Inflammatory macrophage (primary cell): ENCODE measurements around the gene ADCY1.

Experiments used
- DNase-seq, 2 donors: peaks; one replicate each; pipeline ENCODE4 v3.0.0-alpha.2; 2020 to 2022

Gene ADCY1

DNA sequence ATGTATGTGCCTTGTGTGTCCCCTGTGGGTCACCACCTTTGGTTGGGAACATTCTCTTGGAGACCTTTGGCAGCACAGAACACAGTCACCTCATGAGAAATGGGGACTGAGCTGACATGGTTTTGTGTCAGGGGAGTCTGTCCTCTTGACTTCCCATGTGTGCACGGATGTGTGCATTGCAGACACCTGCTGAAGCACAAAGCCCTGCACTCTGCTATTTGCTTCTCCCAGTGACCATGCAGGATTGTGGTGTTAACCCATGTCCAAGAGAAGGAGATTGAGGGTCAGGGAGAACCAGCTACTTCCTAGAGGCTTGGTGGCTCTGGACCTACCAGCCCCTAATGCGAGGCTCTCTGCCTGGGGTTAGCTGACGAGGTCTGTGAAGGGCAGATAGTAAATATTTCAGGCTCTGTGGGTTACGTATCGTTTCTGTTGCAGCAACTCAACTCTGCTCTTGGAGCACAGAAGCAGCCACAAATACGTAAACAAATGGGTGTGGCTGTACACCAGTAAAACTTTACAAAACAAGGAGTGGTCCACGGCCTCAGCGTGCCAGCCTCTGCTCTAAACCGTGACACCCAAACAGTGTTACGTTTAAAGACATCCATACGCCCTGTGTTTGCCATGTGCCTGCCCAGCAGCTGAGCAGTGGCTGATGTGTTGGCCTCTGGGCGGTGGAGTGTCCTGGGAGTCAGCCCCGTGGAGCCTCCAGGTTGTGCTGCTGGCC lies 51.7 kb downstream of the ADCY1 start:
- DNase-seq, result no peak

- no peak for DNase-seq
Measured at GRCh38 chr7:45626441-45627430, 52.6 kb downstream of the ADCY1 start.

DNA sequence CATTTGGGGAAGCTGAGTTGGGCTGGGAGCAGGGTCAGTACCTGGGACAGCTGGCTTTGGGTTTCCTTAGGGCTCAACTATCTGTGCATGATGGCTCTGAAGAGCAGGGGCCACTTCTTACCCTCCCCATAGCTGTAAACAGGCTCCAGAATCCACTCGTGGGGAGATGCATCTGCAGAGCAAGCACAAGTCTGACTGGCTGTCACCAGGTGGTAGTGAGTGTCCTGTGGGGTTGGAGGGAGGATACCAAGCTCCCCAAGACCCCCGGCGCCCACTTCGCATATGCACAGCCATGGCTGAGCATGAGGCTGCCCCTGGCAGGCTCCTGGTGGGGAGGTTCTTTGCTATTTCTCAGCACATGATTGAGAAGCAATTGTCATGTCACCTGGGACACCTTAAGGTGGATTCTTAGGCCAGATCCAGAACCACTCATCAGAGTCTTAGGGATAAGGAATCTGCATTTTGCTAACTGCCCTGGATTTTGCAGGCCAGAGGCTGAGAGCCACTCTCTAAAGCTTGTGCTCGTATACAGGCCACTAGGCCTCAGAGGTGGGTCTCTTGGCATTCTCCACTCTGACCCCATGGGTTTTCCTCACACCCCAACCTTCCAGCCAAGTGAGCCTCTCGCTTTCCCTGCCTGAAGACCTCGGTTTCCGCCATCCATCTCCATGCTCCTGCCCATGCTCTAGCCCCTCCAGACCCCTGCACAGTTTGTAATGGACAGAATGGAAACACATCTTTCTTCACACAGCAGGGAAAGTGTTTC lies 53.7 kb downstream of the ADCY1 start:
- no peak for DNase-seq

DNA sequence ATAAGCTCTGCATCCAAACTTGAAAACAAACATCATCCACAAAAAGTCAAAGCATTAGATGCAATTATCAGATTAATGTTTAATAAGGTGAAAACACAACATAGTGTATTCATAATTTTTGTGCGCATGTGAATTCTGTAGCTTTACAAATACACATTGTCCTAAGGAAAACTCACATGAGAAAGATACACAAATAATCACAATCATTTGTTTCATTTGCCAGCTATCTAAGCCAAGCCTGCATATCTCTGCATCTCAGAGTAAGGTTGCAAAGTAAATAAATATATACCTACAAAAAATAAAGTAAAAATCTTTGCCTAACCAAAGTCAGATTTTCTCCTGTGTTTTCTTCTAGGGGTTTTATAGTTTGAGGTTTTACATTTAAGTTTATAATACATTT lies 57.4 kb downstream of the ADCY1 start:
- DNase-seq, result no peak

GRCh38 chr7:45636733-45637132 lies 62.6 kb downstream of the ADCY1 start:
- DNase-seq, result no peak

GRCh38 chr7:45638916-45639315 lies 64.7 kb downstream of the ADCY1 start:
- DNase-seq, result no peak

GRCh38 chr7:45642044-45642443 lies 67.9 kb downstream of the ADCY1 start:
- DNase-seq, result no peak

DNA sequence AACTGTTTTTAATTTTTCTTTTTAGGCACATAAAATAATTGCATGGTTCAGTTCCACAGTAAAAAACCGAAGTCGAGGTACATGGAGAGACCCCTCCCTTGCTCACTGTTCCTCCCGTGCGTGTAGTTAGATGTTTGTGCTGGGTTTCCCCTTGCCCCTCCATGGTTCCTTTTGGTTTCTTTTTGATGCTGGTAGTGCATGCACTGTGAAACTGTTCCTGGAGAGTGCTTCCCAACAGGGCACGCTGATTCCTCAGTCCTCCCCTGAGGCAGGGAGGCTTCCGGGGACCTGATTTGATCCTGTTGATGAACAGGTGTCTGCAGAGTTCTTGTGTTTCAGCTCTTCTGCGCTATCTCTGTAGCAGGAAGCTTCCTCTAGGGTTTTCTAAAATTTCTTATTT lies 69.5 kb downstream of the ADCY1 start:
- no peak for DNase-seq

GRCh38 chr7:45644237-45644636 lies 70.1 kb downstream of the ADCY1 start:
- DNase-seq, result no peak

DNA sequence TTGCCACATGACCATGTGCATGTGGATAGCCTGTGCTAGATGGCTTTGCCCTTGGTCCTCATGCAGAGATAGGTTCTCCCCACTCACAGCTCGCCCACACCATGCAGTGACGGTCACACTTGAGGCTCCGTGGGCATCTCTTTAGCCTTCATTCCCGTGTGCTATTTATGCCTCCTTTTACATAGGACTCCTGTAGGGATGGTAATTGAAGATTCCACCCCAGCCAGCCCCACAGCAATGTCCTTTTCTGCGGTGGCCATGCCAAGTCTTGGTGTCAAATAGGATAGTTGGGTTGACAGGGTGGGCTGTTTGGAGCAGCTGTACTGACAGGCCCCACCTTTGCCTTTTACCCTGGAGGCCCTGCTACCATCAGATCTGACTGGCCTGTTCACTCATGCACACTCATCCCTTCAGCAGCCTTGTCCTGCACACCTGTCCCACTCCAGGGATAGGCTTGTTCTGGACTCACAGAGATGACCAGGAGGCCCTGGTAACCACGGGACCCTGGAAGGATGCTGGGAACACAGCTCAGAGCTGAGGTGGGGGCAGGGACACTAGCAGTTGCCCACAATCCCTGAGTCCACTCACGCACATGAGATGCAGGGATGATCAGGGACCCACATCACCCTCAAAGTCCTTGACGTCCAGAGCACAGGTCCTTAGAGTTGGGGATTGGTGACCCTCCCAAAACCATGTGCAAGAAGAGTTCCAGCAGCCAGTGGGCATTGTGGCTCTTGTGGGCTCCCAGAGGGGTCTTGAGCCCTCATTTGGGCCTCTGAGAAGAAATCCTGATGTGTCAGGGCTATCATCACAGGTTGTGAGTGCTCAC lies 71.2 kb downstream of the ADCY1 start:
- no peak for DNase-seq

GRCh38 chr7:45646207-45646821 lies 72.1 kb downstream of the ADCY1 start:
- DNase-seq, result no peak

- no peak for DNase-seq
Measured at GRCh38 chr7:45646996-45647825, 73.0 kb downstream of the ADCY1 start.

- no peak for DNase-seq
Measured at GRCh38 chr7:45647967-45648670, 74.0 kb downstream of the ADCY1 start.

DNA sequence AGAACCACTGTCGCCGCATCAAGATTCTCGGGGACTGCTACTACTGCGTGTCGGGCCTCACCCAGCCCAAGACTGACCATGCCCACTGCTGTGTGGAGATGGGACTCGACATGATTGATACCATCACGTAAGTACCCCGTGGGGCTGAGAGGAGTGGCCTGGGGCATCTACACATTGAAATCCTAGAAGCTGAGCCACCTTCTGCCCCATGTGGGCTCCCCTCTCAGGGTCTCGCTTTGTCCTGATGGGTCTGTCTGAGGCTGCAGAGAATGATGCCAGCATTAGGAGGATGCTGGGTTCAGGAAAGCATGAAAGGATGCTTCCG lies 74.5 kb downstream of the ADCY1 start:
- no peak for DNase-seq

GRCh38 chr7:45649560-45650346 lies 75.6 kb downstream of the ADCY1 start:
- no peak for DNase-seq

DNA sequence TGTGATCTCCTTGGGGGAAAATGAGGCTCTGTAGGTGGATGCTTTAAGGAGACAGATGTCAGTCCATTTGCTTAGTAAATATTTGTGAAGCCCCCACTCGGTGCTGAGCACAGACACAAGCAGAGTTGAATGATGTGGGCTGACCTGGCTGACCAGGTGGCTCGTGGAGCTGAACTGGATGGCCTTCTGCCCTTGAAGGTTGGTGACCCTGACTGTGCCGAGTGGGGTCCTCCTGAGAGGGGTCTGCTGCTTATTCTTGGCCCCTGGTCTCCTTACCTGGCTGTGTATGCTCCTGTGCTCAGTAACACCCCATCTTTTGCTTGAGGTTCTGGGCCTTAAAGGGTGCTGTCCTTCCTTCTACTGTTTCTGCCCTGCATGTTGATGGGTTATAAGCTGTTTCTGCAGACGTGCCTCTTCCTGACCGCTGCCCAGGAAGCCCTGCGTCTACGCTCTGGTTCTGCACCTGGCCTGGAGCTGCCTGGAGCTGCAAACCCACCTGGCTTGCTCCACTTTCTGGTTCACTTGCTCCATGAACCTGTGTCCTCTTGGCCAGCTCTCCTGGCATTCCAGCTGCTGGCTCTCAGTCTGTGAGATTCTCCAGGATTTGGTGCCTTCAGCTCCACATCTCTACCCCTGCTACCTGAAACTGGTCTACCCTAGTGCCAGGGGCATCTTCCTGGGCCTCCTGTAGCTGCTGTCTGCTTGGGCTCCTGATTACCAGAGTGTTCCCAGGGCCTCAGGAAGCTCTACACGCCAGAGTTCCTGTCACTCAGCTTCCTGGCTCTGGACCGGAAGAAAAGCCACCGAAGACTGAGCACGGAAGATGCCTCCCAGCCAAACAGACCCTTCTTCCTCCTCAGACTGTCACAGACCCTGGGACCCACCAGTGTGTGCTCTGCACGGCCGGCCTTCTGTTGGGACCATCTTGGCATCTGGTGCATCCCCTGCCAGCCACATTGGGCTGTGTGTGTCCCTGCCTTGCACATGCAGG lies 76.5 kb downstream of the ADCY1 start:
- DNase-seq, result no peak

- no peak for DNase-seq
Measured at GRCh38 chr7:45651540-45651939, 77.4 kb downstream of the ADCY1 start.

- DNase-seq, result no peak
Measured at GRCh38 chr7:45652630-45653029, 78.5 kb downstream of the ADCY1 start.
